ENCODE data around the gene GGA1.

The GGA1 gene, protein sequence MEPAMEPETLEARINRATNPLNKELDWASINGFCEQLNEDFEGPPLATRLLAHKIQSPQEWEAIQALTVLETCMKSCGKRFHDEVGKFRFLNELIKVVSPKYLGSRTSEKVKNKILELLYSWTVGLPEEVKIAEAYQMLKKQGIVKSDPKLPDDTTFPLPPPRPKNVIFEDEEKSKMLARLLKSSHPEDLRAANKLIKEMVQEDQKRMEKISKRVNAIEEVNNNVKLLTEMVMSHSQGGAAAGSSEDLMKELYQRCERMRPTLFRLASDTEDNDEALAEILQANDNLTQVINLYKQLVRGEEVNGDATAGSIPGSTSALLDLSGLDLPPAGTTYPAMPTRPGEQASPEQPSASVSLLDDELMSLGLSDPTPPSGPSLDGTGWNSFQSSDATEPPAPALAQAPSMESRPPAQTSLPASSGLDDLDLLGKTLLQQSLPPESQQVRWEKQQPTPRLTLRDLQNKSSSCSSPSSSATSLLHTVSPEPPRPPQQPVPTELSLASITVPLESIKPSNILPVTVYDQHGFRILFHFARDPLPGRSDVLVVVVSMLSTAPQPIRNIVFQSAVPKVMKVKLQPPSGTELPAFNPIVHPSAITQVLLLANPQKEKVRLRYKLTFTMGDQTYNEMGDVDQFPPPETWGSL

DNA sequence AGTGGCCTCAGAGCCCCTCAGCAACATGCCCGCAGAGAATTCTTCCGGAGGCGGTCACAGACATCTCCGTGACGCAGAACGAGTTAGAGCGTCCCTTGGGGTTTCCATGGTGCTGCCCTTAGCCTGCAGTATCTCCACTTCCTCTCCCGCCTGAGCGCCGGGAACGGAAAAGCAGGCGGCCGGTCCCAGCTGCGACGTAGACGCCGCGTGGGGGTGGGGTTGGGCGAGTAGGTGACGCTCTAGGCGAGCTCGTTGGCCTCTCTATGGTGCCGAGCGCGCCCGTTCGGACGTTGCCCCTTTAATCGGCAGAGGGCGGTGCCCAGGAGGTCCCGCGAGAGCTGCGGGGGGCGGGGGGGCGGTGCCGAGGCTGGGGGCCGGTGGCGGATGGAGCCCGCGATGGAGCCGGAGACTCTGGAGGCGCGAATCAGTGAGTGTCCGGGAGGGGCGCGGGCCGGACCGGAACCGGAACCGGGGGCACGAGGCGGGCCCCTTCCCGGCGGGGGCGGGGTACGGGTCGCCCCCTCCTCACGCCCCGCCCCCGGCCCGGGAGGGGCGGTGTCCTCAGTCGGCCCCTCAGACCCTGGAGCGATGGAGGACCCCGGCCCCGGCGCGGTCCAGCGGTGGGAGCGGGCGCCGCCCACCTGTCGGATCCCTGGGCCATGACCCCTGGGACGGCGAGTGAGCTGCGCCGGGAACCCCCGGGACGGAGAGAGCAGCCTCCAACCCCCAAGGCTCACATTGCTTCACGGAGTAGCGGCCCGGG is at the start of gene GGA1:
GGA1 (plus strand) TSS at position 358 of the 763 bp plus-strand sequence; CDS start at position 385, 27 bp downstream.
- DNase-seq (ENCODE audit: low read depth in 3 of 3): peak; percentile 91 to 95 (median 91)

DNA sequence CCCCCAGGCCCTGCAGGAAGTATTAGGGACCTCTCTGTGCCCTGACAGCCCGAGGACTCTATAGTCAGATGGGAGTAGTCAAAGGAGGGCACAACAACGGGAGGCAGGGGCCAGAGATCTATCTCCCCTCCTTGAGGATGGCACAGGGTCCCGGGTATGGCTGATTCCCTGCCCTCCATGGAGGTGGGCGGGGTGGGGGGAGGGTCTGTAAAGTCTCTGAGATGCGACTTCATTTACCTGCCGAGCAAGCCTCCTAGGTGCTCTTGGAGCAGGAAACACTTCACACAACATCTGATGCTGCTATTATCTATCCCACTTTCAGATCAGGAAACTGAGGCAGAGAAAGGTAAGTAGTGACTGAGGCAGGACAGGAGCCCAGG is 49.1 kb upstream of the GGA1 start:
- DNase-seq (ENCODE audit: low read depth in 3 of 3): no peak

DNA sequence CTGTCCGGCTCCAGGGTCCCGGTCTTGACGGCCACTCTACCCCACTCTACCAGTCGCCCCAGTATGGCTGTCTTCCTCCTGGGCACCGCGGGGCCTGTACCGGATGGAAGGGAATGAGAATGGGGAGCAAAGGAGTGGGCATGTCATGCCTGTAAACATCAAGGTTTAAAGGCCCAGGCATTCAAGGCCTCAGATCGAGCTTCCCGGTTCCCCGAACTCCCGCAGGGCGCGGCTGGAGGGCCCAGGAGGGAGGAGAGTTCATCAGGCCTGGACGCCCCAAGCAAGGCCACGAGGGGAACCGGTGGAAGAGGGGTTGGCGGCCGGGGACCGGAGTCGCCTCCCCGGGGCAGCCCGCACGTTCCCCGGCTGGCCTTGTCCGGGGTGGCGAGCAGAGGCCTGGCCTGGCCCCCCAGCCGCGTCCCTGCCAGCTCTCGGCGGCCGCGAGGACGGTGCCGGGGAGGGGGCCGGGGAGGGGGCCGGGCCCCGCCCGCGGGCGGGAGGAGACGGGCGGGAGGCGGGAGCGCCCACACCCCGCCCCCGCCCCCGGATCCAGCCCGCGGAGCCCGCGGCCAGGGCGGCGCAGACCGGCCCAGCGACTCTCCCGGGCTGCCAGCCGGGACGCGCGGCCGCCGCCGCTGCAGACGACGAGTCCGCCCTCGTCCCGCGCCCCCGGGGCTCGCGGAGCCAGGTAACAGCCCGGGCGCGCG is 48.6 kb upstream of the GGA1 start, which contains the start of gene CDC42EP1:
CDC42EP1 (plus strand) TSS at position 580 of the 707 bp plus-strand sequence. CDS start 5,870 bp downstream, outside the sequence.
- no peak for DNase-seq (ENCODE audit: low read depth in 3 of 3)

- DNase-seq (ENCODE audit: low read depth in 3 of 3): no peak
Observed at GRCh38 chr22:37560608-37561211, 47.9 kb upstream of the GGA1 start.

- DNase-seq (ENCODE audit: low read depth in 3 of 3): peak; percentile 60 to 86 (median 70)
Observed at GRCh38 chr22:37561212-37562048, 47.2 kb upstream of the GGA1 start.

DNA sequence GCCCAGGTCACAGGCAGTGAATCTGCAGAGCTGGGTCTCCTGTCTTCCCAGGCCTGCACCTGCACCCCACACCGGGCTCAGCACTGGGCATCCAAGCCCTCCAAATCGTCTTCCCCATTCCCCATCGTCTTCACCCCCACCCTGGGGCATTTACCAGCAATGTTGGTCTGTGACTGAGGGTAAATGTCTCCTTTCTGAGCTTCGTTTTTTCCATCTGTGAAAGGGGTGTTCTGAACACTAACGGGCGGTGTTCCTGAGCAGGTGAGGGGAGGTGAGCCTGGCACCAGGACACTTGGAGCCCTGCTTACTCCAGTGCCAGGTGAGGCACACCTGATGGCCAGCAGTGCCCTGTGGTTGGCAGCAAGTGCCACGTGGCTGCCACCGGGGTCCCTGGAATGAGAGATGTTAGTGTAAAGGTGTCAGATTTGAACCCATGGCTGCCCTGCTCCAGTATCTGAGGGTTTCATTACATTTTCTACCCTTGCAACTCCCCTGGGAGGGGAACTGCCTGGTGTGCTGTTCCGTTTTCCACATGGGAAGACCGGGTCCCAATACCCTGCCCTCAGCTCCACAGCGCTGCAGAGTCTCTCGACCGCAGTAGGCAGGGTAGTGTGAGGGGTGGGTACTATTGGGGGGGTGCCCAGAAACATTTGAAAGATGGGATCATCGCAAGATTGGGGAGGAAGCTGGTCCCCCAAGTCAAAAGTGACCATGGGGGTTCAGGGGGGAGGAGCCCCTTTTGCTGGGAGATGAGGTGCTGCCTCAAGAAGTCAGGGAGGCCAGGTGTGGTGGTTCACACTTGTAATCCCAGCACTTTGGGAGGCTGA is 46.4 kb upstream of the GGA1 start:
- DNase-seq (ENCODE audit: low read depth in 3 of 3): no peak

- DNase-seq (ENCODE audit: low read depth in 3 of 3): no peak
Observed at GRCh38 chr22:37563153-37564081, 45.2 kb upstream of the GGA1 start.

GRCh38 chr22:37564111-37564711 is 44.4 kb upstream of the GGA1 start:
- no peak for DNase-seq (ENCODE audit: low read depth in 3 of 3)

DNA sequence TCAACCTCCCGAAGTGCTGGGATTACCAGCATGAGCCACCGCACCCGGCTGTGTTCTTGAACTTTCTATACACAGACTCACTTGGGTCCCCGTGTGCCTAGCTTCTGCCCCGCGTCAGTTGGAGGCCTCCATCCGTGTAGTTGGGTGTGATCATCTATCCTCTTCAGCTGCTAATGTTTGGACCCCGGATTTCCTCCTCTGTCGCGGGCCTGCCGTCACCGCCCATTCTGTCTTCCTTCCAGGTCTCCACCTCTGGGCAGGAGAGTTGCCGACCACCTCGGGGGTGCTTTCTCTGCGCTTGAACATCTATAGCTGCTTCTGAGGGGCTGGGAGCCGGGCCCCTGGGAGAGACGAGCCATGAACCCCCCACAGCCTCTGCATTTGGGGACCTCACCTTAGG is 42.8 kb upstream of the GGA1 start:
- DNase-seq (ENCODE audit: low read depth in 3 of 3): no peak

- DNase-seq (ENCODE audit: low read depth in 3 of 3): peak in 1 of 3 experiments; percentile 18
Observed at GRCh38 chr22:37566329-37566837, 42.3 kb upstream of the GGA1 start.

GRCh38 chr22:37566903-37567798 is 41.5 kb upstream of the GGA1 start:
- DNase-seq (ENCODE audit: low read depth in 3 of 3): peak; percentile 72 to 91 (median 82)

DNA sequence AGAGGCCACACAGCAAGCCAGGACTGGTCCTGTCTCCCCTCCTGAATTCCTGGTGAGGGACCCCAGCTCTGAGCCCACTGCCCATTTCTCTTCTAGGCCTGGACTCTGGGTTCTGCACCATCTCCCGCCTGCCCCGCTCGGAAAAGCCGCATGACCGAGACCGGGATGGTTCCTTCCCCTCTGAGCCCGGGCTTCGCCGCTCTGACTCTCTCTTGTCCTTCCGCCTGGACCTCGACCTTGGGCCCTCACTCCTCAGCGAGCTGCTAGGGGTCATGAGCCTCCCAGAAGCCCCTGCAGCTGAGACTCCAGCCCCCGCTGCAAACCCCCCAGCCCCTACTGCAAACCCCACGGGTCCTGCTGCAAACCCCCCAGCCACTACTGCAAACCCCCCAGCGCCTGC is 40.6 kb upstream of the GGA1 start:
- no peak for DNase-seq (ENCODE audit: low read depth in 3 of 3)

- no peak for DNase-seq (ENCODE audit: low read depth in 3 of 3)
Observed at GRCh38 chr22:37568448-37569008, 40.1 kb upstream of the GGA1 start.

GRCh38 chr22:37569009-37569920 is 39.4 kb upstream of the GGA1 start:
- no peak for DNase-seq (ENCODE audit: low read depth in 3 of 3)

Measured in stimulated activated CD4-positive, alpha-beta T cell treated with anti-CD3 and anti-CD28 coated beads, TNF-alpha, amount 100 ng/mL, for 24 hours (primary cell).